H1 (cell line): Measurements from ENCODE around the gene LSM4. TPM values are rescaled to one million over a fixed set of nuclear protein-coding genes. Genes with fewer than 3 reads are reported as not detected.

ENCODE experiments used
- E2F6 ChIP-seq: IDR thresholded peaks from 2 replicates; pipeline ENCODE4 v1.6.1; 2012; ENCODE audit warnings: inconsistent platforms
- GTF2F1 ChIP-seq: IDR thresholded peaks from 2 replicates; pipeline ENCODE4 v1.6.1; 2012; ENCODE audit warnings: low read depth, low read length, improper control_type of control experiment, borderline replicate concordance
- RNF2 ChIP-seq: fragments of 200-900, 300-1000 bp; sonication (generic); IDR thresholded peaks from 2 replicates; pipeline ENCODE4 v1.7.1; 2016; ENCODE audit warnings: borderline replicate concordance, low read depth, mild to moderate bottlenecking, antibody characterized with exemption, low read length; ENCODE audit not compliant: poor library complexity, severe bottlenecking; ENCODE audit errors: missing control alignments
- SP1 ChIP-seq: IDR thresholded peaks from 2 replicates; pipeline ENCODE4 v1.6.1; 2011; ENCODE audit warnings: low read depth, low read length
- polyA plus RNA-seq, 7 experiments: library from polyadenylated mRNA; depleted of rRNA in 3 of 7; stranded (reverse) in 5 of 7; unstranded in 2 of 7; fragments of >200 nt in 5 of 7; fragments of 200-250 nt in 2 of 7; gene quantifications; 1 replicate in 5 of 7; 2 replicates in 1 of 7; 4 replicates in 1 of 7; pipeline versions ENCODE4 v1.2.1 to v1.2.3, GENCODE V29; 2011 to 2013; ENCODE audit warnings: missing spikeins in 2 of 7, mixed read lengths in 2 of 7
- total RNA-seq: library from RNA; stranded (reverse); fragmentation: NEBNext Ultra II Directional; extraction: Animal tissue kit (Norgen Biotek cat#: 25700); gene quantifications from 2 replicates; pipeline ENCODE4 v1.2.1, GENCODE V29; 2021

The LSM4 gene
- total and polyA plus RNA-seq, 2 of the 8 experiments (the other 6 are each of a cell fraction or from before 2014, with no cell fraction given) = 302 to 319 TPM

GRCh38 chr19:18298601-18299000, 24.3 kb downstream of the LSM4 start (continued):
- TF ChIP-seq RNF2 (no peak), E2F6 (no peak), GTF2F1 (no peak), SP1 (no peak)
- TF ChIP-seq, all 59 proteins: peak for 0
